GM18526 (cell line): Measurements from ENCODE around the gene CIP2A.

Experiments used
- POLR2A ChIP-seq: IDR thresholded peaks from 3 replicates; pipeline ENCODE4 v1.6.1; 2011; ENCODE audit not compliant: insufficient read length; ENCODE audit errors: extremely low read depth

CIP2A gene

DNA sequence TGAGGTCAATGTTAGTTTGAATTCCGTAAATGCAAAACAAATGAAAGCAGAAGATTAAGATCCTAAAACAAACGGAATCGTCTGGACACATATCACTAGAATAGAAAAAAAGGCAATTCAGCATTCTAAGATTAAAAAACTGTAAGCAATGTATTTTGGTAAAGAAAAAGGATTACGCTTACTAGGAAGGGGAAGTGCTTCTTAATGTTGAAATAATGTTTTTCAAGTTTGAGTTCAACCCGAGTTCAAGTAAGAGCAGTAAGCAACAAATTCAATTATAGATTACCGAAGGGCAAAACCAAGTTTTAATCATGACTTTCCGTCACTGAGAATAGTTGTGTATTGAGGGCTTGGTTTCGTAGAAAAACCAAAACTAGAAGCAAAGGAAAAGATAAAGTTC is 637 bp downstream of the CIP2A start:
- TF ChIP-seq POLR2A: no peak

DNA sequence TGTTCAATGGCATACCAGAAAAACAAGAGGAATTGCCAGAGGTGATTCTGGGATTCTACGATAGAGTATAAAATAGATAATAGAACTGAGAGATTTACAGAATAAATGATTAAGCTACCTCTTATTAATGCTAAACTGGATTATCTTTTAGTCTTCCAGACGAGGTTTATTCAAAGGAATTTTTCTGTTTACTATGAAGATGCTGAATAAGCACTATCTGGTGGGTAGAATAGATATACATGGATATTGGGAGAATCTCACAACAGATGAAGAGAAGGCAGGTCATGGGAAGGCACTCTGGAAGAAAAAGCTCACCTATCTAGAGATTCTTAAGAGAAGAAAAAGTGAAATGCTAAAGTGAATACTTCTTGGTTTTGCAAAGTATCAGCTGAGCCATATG is 11.2 kb downstream of the CIP2A start:
- TF ChIP-seq POLR2A: no peak

DNA sequence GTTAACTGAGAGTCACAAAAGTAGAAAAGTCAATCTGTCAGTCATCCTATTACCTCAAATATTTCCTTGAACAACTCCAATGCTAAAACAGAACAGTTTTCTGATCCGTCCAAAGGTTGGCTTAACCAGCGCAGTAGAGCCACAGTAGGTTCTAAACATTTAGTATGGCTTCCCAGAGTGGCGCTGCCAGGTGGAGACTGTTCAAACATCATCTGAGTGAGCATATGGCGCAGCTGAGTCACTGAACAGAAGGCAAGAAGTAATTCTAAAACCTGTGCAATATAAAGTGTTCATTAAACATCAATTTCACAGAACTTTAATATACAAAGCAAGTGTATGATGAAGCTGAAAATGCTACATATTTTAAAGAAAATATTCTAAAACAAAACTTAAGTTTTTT is 19.9 kb downstream of the CIP2A start:
- TF ChIP-seq POLR2A: no peak

DNA sequence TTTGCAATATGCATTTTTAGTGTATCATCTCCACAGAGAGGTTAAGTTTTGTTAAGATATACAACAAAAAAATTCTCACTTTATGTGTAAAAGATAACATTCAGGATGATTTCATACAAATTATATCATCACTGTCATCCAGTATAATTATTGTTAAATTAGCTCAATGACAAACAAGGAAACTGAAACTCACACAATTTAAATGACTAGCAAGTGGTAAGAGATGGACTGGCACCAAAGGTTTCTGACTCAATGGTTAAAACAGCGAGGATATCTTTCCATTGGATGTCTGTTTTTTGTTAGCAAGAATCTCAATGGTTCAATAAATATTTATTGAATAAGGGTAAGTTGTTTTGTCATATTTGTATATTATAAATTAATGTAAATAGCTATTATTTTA is 22.6 kb downstream of the CIP2A start:
- no peak for TF ChIP-seq POLR2A

DNA sequence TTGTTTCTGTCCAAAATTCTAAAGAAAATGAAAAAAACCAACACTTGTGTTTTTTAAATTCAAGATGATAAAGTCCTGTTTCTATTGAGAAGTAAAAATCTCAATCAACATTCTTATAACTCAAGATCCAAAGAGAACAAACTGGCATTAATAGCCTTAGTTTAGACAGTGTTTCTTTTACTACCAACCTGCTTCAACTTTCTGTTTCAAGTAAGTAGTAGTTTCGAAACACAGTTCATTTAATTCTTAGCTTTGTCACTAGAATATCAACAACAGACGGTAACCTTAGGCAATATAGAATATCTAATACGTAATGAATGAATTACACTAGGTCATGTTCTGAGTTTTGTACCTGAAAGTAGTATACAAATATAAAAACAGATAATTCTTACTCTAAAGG is 23.7 kb downstream of the CIP2A start:
- no peak for TF ChIP-seq POLR2A

DNA sequence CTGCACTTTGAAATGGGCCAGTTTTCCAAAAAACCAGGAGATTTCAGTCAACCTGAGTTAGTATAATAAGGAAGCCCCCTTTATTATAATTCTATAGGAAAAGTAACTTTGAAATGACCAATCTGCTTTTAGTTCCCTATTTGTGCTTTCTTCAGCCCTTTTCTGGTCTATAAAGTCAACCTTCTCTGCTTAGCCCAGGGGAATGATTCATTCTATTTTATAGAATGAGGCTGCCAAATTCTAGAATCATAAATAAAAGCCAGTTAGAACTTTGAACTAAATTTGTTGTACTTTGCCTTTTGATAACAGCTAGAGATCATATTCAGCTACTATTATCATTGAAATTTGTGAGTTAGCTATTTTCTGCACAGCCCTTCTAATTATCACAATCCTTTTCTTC is 24.7 kb downstream of the CIP2A start:
- TF ChIP-seq POLR2A: no peak

DNA sequence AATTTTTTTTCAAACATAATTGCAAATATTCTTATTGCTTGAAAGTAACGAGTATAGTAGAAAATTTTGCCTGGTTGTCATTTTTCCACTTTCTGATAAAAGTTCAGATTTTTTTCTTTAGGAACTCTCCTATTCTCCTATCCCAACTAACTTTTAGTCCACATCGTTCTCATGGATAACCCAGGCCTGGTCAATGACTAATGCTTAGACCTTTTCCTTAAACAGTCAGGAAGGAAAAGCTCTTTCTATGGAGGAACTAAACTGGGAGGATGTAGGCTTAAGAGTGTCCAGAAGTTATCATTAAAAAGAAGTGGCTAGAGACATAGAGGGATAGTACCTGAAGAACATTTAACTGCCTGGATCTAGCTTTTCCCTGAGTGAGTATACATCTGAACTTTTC is 26.7 kb downstream of the CIP2A start:
- no peak for TF ChIP-seq POLR2A

DNA sequence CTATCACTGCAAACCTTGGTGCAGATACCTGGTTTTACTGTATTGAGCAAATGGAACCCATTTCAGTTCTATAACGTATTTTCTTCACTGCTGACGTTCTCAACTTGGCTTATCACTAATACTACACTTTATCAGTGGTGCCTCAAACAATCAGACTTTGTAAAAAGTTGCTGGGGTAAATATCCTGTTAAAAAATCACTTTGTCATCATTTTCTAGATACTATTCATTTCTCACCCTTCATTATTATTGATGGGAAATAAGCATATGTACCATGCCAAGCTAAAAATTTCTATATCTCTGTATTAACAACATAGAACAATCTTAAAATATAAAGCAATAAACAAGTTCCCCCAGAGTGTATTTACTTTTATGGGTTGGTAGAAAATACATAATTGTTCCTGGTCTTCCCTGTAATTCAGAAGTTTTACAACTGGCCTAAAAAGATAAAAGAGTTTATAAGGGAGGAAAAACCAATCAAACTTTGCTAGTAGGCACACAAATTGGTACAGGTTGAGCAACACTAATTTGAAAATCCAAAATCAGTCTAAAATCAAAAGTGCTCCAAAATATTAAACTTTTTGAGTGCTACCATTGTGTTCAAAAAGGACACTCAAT is 33.2 kb downstream of the CIP2A start:
- no peak for TF ChIP-seq POLR2A

DNA sequence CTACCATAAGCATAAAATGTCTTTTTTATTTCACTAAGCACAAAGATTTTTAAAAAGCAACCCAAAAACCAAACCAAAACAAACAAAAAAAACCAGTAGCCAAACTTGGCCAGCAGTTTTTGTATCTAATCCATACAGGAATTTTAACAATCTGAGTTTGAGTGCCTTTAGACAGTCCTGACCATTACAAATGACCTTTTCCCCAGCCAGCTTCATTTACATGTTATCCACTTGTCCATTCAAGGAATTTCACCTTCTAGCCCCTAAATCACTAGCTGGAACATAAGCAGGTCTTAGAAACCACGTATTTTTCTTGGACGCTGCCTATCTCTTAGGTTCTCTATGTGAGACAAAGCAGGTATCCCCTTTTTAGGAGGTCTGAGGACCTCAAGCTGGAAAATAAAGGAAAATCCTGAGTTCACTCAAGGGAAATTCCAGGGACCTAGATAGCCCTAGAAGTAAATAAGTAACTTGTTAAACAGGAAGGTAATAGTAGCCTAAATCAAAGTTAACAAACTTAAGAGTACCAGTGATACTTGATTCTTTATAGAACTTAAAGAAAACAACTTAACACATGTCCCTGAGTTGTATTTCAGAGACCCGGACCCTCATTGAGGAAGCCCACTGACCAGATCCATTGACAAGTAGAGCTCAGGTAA is 34.2 kb downstream of the CIP2A start:
- TF ChIP-seq POLR2A: no peak

DNA sequence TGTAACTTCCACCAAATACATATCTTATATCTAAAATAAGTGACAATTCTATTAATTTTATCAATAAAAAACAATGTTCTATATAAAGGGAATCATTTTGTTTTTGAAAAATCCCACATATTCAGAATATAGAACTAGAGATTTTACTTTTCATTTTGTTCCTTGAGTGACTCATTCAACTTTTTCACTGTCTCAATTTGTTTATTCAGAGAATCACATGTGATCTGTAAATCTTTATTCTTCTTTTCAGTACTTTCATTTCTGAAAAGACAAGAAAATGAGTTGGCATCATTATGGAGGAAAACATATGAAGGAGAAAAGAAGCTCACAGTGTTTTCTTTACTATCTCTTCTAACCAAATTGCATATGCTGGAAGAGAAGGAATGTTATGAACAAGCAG is 35.0 kb downstream of the CIP2A start:
- no peak for TF ChIP-seq POLR2A

DNA sequence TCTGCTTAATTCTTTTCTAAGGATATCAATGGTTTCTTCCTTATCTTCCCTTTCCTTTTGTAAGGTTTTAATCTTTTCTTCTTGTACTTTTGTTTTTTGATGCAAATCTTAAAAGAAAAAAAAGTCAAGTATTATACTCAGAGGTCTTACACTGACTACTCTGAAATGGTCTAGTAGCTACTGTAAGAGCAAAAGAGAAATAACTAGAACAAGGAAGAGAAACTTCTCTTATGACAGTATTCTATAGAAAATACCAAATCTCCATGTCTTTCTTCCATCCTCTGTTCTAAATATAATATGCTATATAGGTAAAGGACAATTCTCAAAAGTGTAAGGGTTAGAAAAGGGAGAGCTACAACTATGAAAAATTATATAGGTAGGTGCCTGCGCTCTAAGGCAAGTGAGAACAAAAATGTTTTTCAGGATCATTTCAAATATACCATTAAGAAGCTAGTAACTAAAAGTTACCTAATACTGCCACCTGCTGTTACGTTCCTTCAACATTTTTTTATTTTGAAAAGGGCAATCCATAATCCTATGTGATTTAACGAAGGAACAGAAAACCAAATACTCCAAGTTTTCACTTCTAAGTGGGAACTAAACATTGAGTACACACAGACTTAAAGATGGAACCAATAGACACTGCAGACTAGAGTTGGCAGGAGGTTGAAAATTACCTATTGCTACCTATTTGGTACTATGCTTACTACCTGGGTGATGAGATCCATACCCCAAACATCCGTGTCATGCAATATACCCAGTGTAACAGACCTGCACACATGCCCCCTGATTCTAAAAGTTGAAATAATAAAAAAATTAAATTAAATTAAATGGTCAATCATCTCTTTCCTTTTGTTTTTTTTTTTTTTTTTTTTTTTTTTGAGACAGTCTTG is 36.7 kb downstream of the CIP2A start:
- TF ChIP-seq POLR2A: no peak

DNA sequence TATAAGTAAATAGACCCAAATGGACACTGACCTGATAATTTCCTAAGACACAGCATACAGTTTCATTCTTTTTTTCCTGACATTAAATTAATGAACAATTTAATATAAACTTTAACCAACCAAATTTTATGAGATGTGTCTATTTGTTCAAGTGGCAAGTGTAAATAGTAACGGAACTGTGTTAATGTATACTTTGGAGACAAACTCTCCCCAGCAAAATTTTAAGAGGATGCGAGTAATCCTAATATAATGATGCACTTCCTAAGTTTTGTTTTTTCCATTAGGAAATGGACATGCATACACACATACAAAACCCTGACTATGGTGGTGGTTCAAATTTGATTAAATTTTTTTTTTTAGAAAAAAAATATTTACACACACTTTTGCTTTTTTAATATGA is 40.4 kb downstream of the CIP2A start:
- no peak for TF ChIP-seq POLR2A

DNA sequence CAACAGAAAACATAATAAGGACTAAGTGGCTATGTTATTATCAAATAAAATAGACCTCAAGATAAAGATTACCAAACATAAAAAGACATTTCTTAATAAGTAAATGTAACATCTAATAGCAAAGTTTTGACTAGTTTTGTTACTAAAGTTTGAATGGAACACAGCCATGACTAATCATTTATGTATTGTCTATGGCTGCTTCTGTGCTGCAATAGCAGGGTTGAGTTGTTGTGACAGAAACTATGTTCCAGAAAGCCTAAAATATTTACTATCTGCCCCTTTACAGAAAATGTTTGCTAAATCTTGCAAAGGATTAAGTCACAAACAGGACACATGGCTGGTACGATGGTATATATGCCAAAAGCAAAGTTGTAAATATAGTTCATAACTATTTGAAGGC is 40.9 kb downstream of the CIP2A start:
- no peak for TF ChIP-seq POLR2A

DNA sequence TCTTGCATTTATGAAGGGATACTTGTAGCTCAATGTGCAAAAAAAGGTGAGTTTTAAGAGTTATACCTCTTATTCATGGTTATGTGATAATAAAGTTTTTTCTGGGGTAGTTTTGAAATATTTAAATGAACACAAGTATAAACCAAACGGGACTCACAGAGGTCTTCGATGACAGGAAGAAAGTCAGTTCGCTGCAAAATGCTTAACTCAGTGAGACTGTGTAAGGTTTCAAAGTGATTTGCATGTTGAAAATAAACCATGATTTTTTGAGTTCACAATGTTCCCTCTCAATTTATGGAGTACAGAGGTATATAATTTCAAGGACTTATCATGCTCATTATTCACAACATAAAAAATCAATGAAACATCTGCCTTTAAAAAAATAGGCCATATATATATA is 42.5 kb downstream of the CIP2A start:
- no peak for TF ChIP-seq POLR2A

DNA sequence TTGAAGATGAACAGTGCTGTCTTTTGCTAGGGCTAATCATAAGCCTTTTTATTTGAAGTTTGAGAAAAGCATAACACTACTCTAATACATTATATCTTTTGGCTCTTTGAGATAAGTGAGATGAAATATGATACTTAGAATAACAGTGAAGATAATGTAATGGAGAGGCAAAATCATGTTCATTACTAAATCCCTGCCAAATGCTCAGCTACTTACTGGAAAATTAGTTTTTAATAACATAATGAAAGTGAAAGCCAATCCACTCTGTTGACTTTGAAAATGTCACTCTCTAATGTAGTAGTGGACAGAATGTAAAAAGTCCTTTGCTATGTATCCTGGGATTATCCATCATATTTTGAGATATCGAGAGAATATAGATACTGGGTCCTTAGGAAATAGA is 43.0 kb downstream of the CIP2A start:
- TF ChIP-seq POLR2A: no peak

DNA sequence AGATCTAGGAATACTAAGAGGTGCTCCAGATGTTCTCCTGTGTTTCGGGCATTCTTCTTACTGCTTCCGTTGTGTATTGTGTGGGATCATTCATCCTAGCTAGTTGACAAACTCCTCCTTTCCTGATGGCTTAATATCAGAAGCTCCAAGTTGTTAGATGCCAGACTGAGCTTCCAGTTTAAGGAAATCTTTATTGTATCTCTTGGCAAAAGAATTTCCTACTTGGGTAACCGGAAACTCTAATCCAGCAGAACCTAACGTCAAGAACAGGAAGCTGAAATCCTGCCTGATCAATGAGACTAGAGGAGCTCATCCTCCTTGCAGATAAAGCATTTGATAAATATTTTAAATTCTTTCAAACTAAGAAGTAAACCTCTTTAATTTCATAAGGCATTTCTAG is 51.2 kb downstream of the CIP2A start:
- no peak for TF ChIP-seq POLR2A
